Measurements from ENCODE around the gene GALP.
"Not testable (repeated sequence)": the region's sequence is repeated elsewhere in the genome, so short reads cannot be mapped to it uniquely, and the experiment has no call there.

Gene GALP

GRCh38 chr19:56163097-56163496, 12.7 kb upstream of the GALP start:
- Histone ChIP-seq H3K4me3 (replicated peaks; ENCODE audit: low read depth, low read length) (no peak overlapping the region), H3K27me3 (replicated peaks; ENCODE audit: control insufficient read depth, insufficient read depth, low read length) (no peaks in the 10 kb centered on the region), H3K36me3 (ENCODE audit: control insufficient read depth, insufficient read depth, low read length) (peaks cover 4% of the 10 kb centered on the region)
- TF ChIP-seq, protein P1, sequence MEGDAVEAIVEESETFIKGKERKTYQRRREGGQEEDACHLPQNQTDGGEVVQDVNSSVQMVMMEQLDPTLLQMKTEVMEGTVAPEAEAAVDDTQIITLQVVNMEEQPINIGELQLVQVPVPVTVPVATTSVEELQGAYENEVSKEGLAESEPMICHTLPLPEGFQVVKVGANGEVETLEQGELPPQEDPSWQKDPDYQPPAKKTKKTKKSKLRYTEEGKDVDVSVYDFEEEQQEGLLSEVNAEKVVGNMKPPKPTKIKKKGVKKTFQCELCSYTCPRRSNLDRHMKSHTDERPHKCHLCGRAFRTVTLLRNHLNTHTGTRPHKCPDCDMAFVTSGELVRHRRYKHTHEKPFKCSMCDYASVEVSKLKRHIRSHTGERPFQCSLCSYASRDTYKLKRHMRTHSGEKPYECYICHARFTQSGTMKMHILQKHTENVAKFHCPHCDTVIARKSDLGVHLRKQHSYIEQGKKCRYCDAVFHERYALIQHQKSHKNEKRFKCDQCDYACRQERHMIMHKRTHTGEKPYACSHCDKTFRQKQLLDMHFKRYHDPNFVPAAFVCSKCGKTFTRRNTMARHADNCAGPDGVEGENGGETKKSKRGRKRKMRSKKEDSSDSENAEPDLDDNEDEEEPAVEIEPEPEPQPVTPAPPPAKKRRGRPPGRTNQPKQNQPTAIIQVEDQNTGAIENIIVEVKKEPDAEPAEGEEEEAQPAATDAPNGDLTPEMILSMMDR (IDR thresholded peaks at IDR 0.05; ENCODE audit: insufficient read depth, low read length, poor library complexity, severe bottlenecking): no peak
- DNase-seq (ENCODE audit: extremely low read depth, insufficient read length): no peak

- no peaks in the 10 kb centered on the region for H3K27me3 ChIP-seq (replicated peaks; ENCODE audit: control insufficient read depth, insufficient read depth, low read length)
- H3K4me3 ChIP-seq (replicated peaks; ENCODE audit: low read depth, low read length): no peak overlapping the region
- TF ChIP-seq, protein P1 (IDR thresholded peaks at IDR 0.05; ENCODE audit: insufficient read depth, low read length, poor library complexity, severe bottlenecking): no peak
- no peak for DNase-seq (ENCODE audit: extremely low read depth, insufficient read length)
- no peaks in the 10 kb centered on the region for H3K36me3 ChIP-seq (ENCODE audit: control insufficient read depth, insufficient read depth, low read length)
Observed at GRCh38 chr19:56167064-56167578, 8.7 kb upstream of the GALP start.

GRCh38 chr19:56170261-56170660, 5.5 kb upstream of the GALP start:
- DNase-seq (ENCODE audit: extremely low read depth, insufficient read length): no peak
- Histone ChIP-seq H3K4me3 (replicated peaks; ENCODE audit: low read depth, low read length) (no peak overlapping the region), H3K36me3 (ENCODE audit: control insufficient read depth, insufficient read depth, low read length) (no peaks in the 10 kb centered on the region), H3K27me3 (replicated peaks; ENCODE audit: control insufficient read depth, insufficient read depth, low read length) (no peaks in the 10 kb centered on the region)
- TF ChIP-seq, protein P1 (IDR thresholded peaks at IDR 0.05; ENCODE audit: insufficient read depth, low read length, poor library complexity, severe bottlenecking): no peak

GRCh38 chr19:56174086-56174485, 1.7 kb upstream of the GALP start:
- H3K27me3 ChIP-seq (replicated peaks; ENCODE audit: control insufficient read depth, insufficient read depth, low read length): no peaks in the 10 kb centered on the region

DNA sequence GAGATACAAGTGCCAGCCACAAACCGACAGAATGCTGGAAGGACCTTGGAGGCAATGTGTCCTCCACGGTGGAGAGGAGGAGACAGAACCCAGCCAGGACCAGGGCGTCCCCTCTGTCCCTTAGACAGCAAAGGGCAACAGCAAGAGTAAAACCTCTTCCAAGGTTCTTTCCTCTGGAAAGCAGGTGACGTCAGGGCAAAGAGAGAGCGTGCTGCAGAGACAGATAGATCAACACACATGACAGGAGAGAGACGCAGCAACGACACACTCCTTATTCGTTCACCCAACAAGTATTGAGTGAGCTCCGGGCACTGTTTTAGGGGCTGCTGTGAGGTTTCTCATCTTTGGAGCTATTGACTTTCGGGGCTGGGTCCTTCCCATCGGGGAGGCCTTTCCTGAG, 1.3 kb upstream of the GALP start:
- TF ChIP-seq, protein P1 (IDR thresholded peaks at IDR 0.05; ENCODE audit: insufficient read depth, low read length, poor library complexity, severe bottlenecking): no peak
- DNase-seq (ENCODE audit: extremely low read depth, insufficient read length): no peak
- Histone ChIP-seq H3K27me3 (replicated peaks; ENCODE audit: control insufficient read depth, insufficient read depth, low read length) (no peaks in the 10 kb centered on the region), H3K36me3 (ENCODE audit: control insufficient read depth, insufficient read depth, low read length) (no peaks in the 10 kb centered on the region), H3K4me3 (replicated peaks; ENCODE audit: low read depth, low read length) (no peak overlapping the region)

More at GRCh38 chr19:56174086-56174485, 1.7 kb upstream of the GALP start:
- TF ChIP-seq, protein P1 (IDR thresholded peaks at IDR 0.05; ENCODE audit: insufficient read depth, low read length, poor library complexity, severe bottlenecking): no peak
- no peaks in the 10 kb centered on the region for H3K36me3 ChIP-seq (ENCODE audit: control insufficient read depth, insufficient read depth, low read length)
- no peak for DNase-seq (ENCODE audit: extremely low read depth, insufficient read length)
- H3K4me3 ChIP-seq (replicated peaks; ENCODE audit: low read depth, low read length): no peak overlapping the region

DNA sequence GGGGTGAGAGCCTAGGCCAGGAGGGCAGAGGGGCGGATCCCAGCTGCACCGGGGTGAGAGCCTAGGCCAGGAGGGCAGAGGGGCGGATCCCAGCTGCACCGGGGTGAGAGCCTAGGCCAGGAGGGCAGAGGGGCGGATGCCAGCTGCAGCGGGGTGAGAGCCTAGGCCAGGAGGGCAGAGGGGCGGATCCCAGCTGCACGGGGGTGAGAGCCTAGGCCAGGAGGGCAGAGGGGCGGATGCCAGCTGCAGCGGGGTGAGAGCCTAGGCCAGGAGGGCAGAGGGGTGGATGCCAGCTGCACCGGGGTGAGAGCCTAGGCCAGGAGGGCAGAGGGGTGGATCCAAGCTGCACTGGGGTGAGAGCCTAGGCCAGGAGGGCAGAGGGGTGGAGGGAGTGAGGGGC, 502 bp downstream of the GALP start:
- H3K4me3 ChIP-seq (replicated peaks; ENCODE audit: low read depth, low read length); DNase-seq (ENCODE audit: extremely low read depth, insufficient read length); H3K27me3 ChIP-seq (replicated peaks; ENCODE audit: control insufficient read depth, insufficient read depth, low read length); H3K36me3 ChIP-seq (ENCODE audit: control insufficient read depth, insufficient read depth, low read length): not testable (repeated sequence)
